ENCODE measurements around the gene GKN1.

Gene GKN1

DNA sequence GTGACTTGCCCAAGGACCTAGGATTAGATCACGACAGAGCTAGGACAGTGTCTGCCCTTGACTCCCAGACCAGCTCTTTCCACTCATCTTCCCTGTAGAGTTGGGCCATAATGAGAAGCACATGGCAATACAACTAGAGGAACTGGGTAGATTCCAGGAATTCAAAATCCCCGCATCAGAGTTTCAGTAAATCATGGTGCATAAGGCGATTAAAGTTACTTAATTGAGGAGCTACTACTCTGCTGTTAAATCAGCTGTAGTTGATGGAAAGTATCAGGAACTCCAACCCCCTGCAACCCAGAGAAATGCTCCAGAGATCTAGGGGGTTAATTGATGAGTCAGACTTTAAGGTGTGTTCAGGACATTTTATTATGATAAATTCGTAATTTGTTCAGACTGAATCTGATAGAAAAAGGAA lies 44.3 kb downstream of the GKN1 start:
- Histone ChIP-seq H3K9me3 (no peaks in the 10 kb centered on the region), H3K36me3 (no peaks in the 10 kb centered on the region), H3K4me1 (no peaks in the 10 kb centered on the region), H3K4me3 (ENCODE audit: low read depth, low read length) (no peak overlapping the region), H3K27me3 (no peaks in the 10 kb centered on the region)
- DNase-seq: no peak
- TF ChIP-seq, protein P1, sequence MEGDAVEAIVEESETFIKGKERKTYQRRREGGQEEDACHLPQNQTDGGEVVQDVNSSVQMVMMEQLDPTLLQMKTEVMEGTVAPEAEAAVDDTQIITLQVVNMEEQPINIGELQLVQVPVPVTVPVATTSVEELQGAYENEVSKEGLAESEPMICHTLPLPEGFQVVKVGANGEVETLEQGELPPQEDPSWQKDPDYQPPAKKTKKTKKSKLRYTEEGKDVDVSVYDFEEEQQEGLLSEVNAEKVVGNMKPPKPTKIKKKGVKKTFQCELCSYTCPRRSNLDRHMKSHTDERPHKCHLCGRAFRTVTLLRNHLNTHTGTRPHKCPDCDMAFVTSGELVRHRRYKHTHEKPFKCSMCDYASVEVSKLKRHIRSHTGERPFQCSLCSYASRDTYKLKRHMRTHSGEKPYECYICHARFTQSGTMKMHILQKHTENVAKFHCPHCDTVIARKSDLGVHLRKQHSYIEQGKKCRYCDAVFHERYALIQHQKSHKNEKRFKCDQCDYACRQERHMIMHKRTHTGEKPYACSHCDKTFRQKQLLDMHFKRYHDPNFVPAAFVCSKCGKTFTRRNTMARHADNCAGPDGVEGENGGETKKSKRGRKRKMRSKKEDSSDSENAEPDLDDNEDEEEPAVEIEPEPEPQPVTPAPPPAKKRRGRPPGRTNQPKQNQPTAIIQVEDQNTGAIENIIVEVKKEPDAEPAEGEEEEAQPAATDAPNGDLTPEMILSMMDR (IDR thresholded peaks at IDR 0.05; ENCODE audit: low read depth, low read length): no peak

DNA sequence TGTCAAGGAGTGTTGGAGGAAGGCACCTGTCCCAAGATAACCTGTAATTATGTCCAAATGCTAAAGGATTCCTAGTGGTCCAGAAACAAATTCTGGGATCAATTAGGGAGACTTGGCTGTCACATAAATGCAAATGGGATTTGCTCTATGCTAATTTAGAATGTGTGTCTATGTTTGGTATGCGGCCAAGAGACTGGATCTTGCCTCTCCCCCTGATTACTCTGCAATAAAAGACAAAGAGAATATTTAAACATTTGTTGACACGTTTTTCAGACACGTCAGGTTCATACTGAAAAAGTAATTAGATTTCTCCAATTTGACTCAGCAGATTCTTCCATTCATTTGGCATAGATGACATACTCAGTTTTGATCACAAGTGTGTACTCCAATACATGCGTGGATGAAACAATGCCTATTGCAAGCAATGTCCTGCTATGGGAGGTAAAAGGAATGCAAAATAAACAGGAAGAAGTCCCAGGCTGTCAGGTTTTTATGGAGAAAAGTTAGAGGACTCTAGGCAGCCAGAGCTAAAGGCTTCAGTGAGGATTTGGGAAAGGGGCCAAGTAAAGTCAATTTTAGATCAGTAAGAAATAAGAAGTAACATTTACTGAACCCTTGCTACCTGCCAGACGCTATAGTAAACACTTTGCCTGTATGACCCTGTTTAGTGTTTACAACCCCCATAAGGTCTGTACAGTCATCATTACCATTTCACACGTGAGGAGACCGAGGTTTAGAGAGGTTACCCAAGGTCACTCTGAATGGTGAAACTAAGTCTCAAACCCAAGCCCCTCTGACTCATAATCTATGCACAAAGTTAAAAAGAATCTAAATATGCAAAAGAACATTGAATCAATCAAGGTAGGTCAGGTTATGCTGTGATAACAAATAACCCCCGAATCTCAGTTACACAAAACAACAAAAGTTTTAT lies 46.3 kb downstream of the GKN1 start:
- Histone ChIP-seq H3K9me3 (no peaks in the 10 kb centered on the region), H3K4me1 (no peaks in the 10 kb centered on the region), H3K36me3 (no peaks in the 10 kb centered on the region), H3K4me3 (ENCODE audit: low read depth, low read length) (no peak overlapping the region), H3K27me3 (no peaks in the 10 kb centered on the region)
- TF ChIP-seq, protein P1 (IDR thresholded peaks at IDR 0.05; ENCODE audit: low read depth, low read length): no peak
- DNase-seq: no peak

DNA sequence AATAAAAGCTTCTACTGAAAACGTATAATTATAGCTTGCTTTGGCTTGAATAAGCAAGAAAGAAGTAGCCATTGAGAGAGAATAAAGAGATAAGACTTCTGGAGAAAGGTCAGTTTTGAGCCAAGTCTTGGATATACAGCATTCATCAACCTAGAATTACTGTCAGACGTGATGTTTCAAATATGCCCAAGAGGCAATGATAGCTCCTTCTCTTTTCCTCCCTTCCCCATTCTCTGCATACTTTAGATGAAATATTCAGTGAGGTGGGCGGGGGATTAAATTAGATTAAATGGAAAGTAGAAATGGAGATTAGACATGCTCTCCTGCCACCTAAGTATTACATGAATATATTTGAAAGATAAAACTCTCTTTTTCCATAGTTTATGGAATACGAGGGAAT lies 47.3 kb downstream of the GKN1 start:
- TF ChIP-seq, protein P1 (IDR thresholded peaks at IDR 0.05; ENCODE audit: low read depth, low read length): no peak
- DNase-seq: no peak
- Histone ChIP-seq H3K36me3 (no peaks in the 10 kb centered on the region), H3K9me3 (no peaks in the 10 kb centered on the region), H3K4me1 (no peaks in the 10 kb centered on the region), H3K27me3 (no peaks in the 10 kb centered on the region), H3K4me3 (ENCODE audit: low read depth, low read length) (no peak overlapping the region)

DNA sequence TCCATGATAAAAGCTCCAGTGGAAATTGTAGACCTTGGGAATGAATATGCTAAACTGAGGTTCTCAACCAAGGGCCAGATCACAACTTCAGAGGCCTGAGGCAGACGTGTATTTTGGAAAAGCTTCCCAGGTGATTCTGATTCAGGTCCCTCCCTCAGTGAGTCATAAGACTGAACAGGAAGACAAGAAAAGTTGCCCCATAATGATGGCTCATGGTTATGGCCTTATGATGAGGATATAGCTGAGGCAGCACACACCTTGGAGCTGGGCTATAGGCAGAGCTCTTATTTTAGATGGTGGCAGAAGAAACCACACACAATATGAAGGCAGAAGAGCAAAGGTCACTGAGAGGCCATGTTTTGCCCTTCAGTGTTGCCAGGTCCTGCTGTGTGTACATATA lies 48.1 kb downstream of the GKN1 start:
- TF ChIP-seq, protein P1 (IDR thresholded peaks at IDR 0.05; ENCODE audit: low read depth, low read length): no peak
- Histone ChIP-seq H3K4me3 (ENCODE audit: low read depth, low read length) (no peak overlapping the region), H3K36me3 (no peaks in the 10 kb centered on the region), H3K9me3 (no peaks in the 10 kb centered on the region), H3K4me1 (no peaks in the 10 kb centered on the region), H3K27me3 (no peaks in the 10 kb centered on the region)
- no peak for DNase-seq

DNA sequence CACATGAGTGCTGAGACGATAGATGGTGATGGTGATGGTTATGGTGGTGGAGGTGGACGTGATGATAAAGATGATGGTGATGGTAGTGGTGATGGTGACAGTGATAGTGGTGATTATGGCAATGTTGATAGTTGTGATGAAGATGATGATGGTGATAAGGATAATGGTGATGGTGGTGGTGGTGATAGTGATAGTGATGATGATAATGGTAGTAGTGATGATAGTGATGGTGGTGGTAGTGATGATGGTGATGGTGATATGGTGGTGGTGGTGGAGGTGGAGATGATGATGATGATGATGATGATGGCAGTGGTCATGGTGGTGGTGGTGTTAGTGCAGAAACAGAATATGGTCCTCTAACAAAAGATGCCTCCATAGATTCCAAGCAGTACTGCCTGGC lies 48.8 kb downstream of the GKN1 start:
- no peak for DNase-seq
- H3K27me3 ChIP-seq: no peaks in the 10 kb centered on the region

More for the DNA sequence above, 48.8 kb downstream of the GKN1 start:
- TF ChIP-seq, protein P1 (IDR thresholded peaks at IDR 0.05; ENCODE audit: low read depth, low read length): no peak
- Histone ChIP-seq H3K36me3 (no peaks in the 10 kb centered on the region), H3K9me3 (no peaks in the 10 kb centered on the region), H3K4me1 (no peaks in the 10 kb centered on the region), H3K4me3 (ENCODE audit: low read depth, low read length) (no peak overlapping the region)

Data from BE2C (cell line).